ENCODE data around the gene ALOX12. TPM values are rescaled to one million over a fixed set of nuclear protein-coding genes. Genes with fewer than 3 reads are reported as not detected.

Gene ALOX12
- total RNA-seq, 1 donor, result not detected

DNA sequence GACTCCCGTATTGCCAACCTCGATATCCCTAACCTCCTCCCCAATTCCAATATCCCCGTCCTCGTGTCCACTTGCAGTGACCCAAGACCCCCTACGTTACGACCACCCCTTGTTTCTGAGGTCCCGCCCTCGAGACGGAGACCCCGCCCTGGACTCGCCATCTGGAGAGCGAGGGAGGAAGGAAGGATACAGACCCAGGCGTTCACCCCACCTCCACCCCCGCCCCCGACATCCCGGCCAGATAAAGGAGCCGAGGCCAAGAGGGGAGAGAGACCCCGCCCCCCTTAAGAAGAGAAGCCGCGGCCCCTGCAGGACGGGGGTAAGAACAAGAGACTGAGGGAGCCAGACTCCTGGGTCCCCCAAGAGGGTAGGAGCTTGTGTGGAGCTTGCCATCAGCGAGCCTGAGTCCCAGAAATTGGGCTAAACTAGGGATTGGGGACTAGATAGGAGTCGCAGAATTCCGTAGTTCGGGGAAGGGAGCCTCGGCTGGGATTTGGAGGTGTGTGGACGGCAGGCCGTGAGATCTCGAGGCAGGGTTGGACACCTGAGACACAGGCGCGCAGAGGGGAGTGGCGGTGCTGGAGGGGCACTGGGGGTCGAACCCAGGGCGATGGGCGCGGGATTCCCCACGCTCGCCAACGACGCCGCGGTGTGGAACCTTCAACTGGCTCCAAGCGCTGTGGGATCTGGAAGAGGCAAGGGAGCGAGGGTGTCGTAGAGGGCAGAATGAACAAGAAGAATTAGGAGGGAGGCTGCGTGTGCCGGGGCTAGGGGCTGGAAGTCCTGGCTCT lies 27.1 kb downstream of the ALOX12 start, which contains the start of gene BCL6B:
BCL6B (plus strand) TSS at position 270 of the 791 bp plus-strand sequence. CDS start 622 bp downstream, outside the sequence.
- no peak for DNase-seq (ENCODE audit: low read depth)
- TF ChIP-seq, protein P1, sequence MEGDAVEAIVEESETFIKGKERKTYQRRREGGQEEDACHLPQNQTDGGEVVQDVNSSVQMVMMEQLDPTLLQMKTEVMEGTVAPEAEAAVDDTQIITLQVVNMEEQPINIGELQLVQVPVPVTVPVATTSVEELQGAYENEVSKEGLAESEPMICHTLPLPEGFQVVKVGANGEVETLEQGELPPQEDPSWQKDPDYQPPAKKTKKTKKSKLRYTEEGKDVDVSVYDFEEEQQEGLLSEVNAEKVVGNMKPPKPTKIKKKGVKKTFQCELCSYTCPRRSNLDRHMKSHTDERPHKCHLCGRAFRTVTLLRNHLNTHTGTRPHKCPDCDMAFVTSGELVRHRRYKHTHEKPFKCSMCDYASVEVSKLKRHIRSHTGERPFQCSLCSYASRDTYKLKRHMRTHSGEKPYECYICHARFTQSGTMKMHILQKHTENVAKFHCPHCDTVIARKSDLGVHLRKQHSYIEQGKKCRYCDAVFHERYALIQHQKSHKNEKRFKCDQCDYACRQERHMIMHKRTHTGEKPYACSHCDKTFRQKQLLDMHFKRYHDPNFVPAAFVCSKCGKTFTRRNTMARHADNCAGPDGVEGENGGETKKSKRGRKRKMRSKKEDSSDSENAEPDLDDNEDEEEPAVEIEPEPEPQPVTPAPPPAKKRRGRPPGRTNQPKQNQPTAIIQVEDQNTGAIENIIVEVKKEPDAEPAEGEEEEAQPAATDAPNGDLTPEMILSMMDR (IDR thresholded peaks at IDR 0.05; ENCODE audit: insufficient read depth, low read depth, low read length), result no peak
- H3K4me3 ChIP-seq (ENCODE audit: low read depth, low read length), result peak within 1 kb of the TSS; percentile 34

DNA sequence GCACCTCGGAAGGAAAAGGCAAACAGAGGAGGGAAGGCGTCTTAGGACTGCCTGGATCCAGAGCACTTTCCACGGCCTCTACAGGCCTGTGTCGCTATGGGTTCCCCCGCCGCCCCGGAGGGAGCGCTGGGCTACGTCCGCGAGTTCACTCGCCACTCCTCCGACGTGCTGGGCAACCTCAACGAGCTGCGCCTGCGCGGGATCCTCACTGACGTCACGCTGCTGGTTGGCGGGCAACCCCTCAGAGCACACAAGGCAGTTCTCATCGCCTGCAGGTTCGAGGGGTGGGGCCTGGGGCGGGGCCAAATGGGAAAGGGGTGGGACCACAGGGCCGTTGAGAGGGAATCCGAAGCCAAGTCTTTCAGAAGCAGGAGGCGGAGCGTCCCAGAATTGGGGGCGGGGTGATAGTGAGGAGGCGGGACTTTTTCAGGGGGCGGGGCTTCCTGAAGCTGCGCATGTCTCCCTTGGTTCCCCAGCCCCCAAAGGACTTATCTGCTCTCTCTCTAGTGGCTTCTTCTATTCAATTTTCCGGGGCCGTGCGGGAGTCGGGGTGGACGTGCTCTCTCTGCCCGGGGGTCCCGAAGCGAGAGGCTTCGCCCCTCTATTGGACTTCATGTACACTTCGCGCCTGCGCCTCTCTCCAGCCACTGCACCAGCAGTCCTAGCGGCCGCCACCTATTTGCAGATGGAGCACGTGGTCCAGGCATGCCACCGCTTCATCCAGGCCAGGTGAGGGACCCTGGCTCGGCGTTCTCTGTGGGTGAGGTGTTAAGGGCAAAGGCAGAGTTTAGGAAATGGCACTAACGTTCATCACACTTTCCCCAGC lies 27.9 kb downstream of the ALOX12 start:
- peak overlapping the region; percentile 23 for H3K4me3 ChIP-seq (ENCODE audit: low read depth, low read length)
- DNase-seq (ENCODE audit: low read depth), result peak; percentile 84
- TF ChIP-seq, protein P1 (IDR thresholded peaks at IDR 0.05; ENCODE audit: insufficient read depth, low read depth, low read length), result no peak

DNA sequence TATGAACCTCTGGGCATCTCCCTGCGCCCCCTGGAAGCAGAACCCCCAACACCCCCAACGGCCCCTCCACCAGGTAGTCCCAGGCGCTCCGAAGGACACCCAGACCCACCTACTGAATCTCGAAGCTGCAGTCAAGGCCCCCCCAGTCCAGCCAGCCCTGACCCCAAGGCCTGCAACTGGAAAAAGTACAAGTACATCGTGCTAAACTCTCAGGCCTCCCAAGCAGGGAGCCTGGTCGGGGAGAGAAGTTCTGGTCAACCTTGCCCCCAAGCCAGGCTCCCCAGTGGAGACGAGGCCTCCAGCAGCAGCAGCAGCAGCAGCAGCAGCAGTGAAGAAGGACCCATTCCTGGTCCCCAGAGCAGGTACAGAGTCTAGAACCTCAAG lies 28.5 kb downstream of the ALOX12 start:
- DNase-seq (ENCODE audit: low read depth), result no peak
- H3K4me3 ChIP-seq (ENCODE audit: low read depth, low read length), result no peak overlapping the region
- TF ChIP-seq, protein P1 (IDR thresholded peaks at IDR 0.05; ENCODE audit: insufficient read depth, low read depth, low read length), result no peak

DNA sequence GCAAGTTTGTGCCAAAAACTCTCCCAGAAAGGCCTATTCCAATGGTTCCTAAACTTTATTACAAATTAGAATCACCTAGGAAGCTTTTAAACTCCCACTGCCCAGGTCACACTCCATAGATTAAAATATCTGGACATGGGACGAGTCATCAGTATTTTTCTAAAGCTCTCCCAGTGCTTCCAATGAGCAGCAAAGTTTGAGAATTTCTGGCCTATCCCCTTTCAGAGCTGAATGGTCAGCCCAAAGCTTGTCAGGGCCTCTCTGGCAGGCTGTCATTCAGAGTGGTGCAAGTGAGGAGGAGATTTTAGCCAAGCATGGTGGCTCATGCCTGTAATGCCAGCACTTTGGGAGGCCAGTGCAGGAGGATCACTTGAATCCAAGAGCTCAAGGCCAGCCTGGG lies 29.4 kb downstream of the ALOX12 start:
- TF ChIP-seq, protein P1 (IDR thresholded peaks at IDR 0.05; ENCODE audit: insufficient read depth, low read depth, low read length), result no peak
- DNase-seq (ENCODE audit: low read depth), result no peak
- no peak overlapping the region for H3K4me3 ChIP-seq (ENCODE audit: low read depth, low read length)

DNA sequence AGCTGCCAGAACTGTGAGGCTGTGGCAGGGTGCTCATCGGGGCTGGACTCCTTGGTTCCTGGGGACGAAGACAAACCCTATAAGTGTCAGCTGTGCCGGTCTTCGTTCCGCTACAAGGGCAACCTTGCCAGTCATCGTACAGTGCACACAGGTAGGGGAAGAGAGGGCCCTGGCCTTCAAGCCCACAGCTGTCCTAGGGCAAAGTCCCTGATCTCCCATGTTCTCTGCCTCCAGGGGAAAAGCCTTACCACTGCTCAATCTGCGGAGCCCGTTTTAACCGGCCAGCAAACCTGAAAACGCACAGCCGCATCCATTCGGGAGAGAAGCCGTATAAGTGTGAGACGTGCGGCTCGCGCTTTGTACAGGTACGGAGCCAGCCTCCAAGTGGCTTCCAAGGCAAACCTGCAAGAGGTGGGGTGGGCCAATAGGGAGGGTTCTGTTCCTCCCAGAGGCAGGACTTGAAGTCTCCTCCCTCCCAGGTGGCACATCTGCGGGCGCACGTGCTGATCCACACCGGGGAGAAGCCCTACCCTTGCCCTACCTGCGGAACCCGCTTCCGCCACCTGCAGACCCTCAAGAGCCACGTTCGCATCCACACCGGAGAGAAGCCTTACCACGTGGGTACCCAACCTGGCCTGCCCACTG lies 30.7 kb downstream of the ALOX12 start:
- TF ChIP-seq, protein P1 (IDR thresholded peaks at IDR 0.05; ENCODE audit: insufficient read depth, low read depth, low read length), result no peak
- no peak overlapping the region for H3K4me3 ChIP-seq (ENCODE audit: low read depth, low read length)
- DNase-seq (ENCODE audit: low read depth), result no peak

DNA sequence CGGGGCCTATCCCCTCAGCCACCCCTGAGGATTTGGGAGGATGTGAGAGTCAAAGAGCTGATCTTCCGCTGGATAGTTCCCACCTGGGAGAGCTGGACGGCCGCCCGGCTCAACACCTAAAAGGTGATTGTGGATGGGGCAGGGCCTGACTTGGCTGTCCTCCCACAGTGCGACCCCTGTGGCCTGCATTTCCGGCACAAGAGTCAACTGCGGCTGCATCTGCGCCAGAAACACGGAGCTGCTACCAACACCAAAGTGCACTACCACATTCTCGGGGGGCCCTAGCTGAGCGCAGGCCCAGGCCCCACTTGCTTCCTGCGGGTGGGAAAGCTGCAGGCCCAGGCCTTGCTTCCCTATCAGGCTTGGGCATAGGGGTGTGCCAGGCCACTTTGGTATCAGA lies 31.5 kb downstream of the ALOX12 start:
- DNase-seq (ENCODE audit: low read depth), result no peak
- no peak overlapping the region for H3K4me3 ChIP-seq (ENCODE audit: low read depth, low read length)
- TF ChIP-seq, protein P1 (IDR thresholded peaks at IDR 0.05; ENCODE audit: insufficient read depth, low read depth, low read length), result no peak

Measured in fibroblast of villous mesenchyme (primary cell).